Prostate gland (tissue), 2 donors: ENCODE measurements around the gene PRRG4.

Experiments used
- POLR2A ChIP-seq: fragments of 450-650 bp; IDR thresholded peaks from one replicate; pipeline ENCODE4 v1.6.1; 2016; ENCODE audit warnings: antibody characterized with exemption, mild to moderate bottlenecking
- POLR2AphosphoS5 ChIP-seq: sonication (generic); formaldehyde crosslinking; IDR thresholded peaks from one replicate; pipeline ENCODE4 v1.6.1; 2017; ENCODE audit warnings: antibody characterized with exemption
- TF ChIP-seq, protein P1 (sequence below), 4 experiments: fragments of 200-600 bp in 2 of 4; fragments of 450-650 bp in 2 of 4; sonication (generic) in 2 of 4; IDR thresholded peaks; 1 replicate in 3 of 4; 2 replicates in 1 of 4; pipeline ENCODE4 v1.5.1; 2016 to 2019; ENCODE audit warnings: antibody characterized with exemption in 4 of 4, mild to moderate bottlenecking in 2 of 4, moderate library complexity in 2 of 4

DNA sequence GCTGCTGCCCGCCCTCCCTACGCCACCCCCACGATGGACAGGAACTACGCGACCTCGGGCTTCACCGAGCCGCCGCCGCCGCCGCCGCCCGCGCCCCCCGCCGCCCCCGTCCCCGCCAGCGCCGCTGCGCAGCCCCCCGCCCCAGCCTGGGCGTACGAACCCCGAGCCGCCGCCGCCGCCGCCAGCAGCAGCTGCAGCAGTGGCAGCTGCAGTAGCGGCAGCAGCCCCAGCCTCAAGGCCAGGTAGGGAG, 63.3 kb downstream of the PRRG4 start:
- TF ChIP-seq POLR2A (no peak), POLR2AphosphoS5 (no peak)
- TF ChIP-seq, protein P1, sequence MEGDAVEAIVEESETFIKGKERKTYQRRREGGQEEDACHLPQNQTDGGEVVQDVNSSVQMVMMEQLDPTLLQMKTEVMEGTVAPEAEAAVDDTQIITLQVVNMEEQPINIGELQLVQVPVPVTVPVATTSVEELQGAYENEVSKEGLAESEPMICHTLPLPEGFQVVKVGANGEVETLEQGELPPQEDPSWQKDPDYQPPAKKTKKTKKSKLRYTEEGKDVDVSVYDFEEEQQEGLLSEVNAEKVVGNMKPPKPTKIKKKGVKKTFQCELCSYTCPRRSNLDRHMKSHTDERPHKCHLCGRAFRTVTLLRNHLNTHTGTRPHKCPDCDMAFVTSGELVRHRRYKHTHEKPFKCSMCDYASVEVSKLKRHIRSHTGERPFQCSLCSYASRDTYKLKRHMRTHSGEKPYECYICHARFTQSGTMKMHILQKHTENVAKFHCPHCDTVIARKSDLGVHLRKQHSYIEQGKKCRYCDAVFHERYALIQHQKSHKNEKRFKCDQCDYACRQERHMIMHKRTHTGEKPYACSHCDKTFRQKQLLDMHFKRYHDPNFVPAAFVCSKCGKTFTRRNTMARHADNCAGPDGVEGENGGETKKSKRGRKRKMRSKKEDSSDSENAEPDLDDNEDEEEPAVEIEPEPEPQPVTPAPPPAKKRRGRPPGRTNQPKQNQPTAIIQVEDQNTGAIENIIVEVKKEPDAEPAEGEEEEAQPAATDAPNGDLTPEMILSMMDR (IDR thresholded peaks at IDR 0.05): no peak
